H1 (cell line): ENCODE measurements around the gene DLST. TPM values are rescaled to one million over a fixed set of nuclear protein-coding genes. Genes with fewer than 3 reads are reported as not detected.
A peak's percentile ranks its signal among the peaks of the same experiment; 100 is the strongest.

Experiments used
- BACH1 ChIP-seq: IDR thresholded peaks from 2 replicates; pipeline ENCODE4 v1.6.1; 2012; ENCODE audit warnings: low read length, improper control_type of control experiment
- BRCA1 ChIP-seq: IDR thresholded peaks from 2 replicates; pipeline ENCODE4 v1.6.1; 2012; ENCODE audit warnings: low read depth, low read length, improper control_type of control experiment
- CHD1 ChIP-seq: IDR thresholded peaks from 2 replicates; pipeline ENCODE4 v1.6.1; 2012; ENCODE audit warnings: low read depth, low read length, improper control_type of control experiment
- CHD2 ChIP-seq: IDR thresholded peaks from 2 replicates; pipeline ENCODE4 v1.6.1; 2012; ENCODE audit warnings: low read length, improper control_type of control experiment
- EGR1 ChIP-seq: IDR thresholded peaks from 2 replicates; pipeline ENCODE4 v1.6.1; 2011; ENCODE audit warnings: low read depth, low read length, borderline replicate concordance
- GABPA ChIP-seq: IDR thresholded peaks from 2 replicates; pipeline ENCODE4 v1.6.1; 2011; ENCODE audit warnings: mild to moderate bottlenecking, low read length, moderate library complexity, borderline replicate concordance; ENCODE audit not compliant: insufficient read depth
- GTF2F1 ChIP-seq: IDR thresholded peaks from 2 replicates; pipeline ENCODE4 v1.6.1; 2012; ENCODE audit warnings: low read depth, low read length, improper control_type of control experiment, borderline replicate concordance
- HDAC2 ChIP-seq, 2 experiments: fragments of 300-600 bp in 1 of 2; sonication (generic) in 1 of 2; IDR thresholded peaks; 2 replicates each; pipeline ENCODE4 v1.6.1; 2011 to 2012; ENCODE audit warnings: low read depth in 2 of 2, low read length in 2 of 2, mild to moderate bottlenecking in 2 of 2, moderate library complexity in 2 of 2, borderline replicate concordance in 1 of 2, inconsistent platforms in 1 of 2
- HDAC6 ChIP-seq: IDR thresholded peaks from one replicate; pipeline ENCODE4 v1.7.1; 2012; ENCODE audit warnings: low read depth, mild to moderate bottlenecking, inconsistent platforms, low read length, moderate library complexity
- MAX ChIP-seq: IDR thresholded peaks from 2 replicates; pipeline ENCODE4 v1.6.1; 2012; ENCODE audit warnings: inconsistent platforms
- NANOG ChIP-seq: IDR thresholded peaks from 2 replicates; pipeline ENCODE4 v1.6.1; 2011; ENCODE audit warnings: low read length, low read depth, mild to moderate bottlenecking, inconsistent platforms; ENCODE audit not compliant: insufficient read depth, poor library complexity, severe bottlenecking
- POLR2A ChIP-seq, 2 experiments: IDR thresholded peaks; 1 replicate in 1 of 2; 2 replicates in 1 of 2; pipeline ENCODE4 v1.6.1; 2011; ENCODE audit warnings: low read depth in 2 of 2, low read length in 2 of 2, mild to moderate bottlenecking in 2 of 2; ENCODE audit errors: control extremely low read depth in 1 of 2
- SP1 ChIP-seq: IDR thresholded peaks from 2 replicates; pipeline ENCODE4 v1.6.1; 2011; ENCODE audit warnings: low read depth, low read length
- SP2 ChIP-seq: IDR thresholded peaks from 2 replicates; pipeline ENCODE4 v1.6.1; 2012; ENCODE audit warnings: mild to moderate bottlenecking, low read length, inconsistent platforms
- SP4 ChIP-seq: IDR thresholded peaks from 2 replicates; pipeline ENCODE4 v1.6.1; 2012; ENCODE audit warnings: low read length, inconsistent platforms
- SRF ChIP-seq: IDR thresholded peaks from 2 replicates; pipeline ENCODE4 v1.6.1; 2011; ENCODE audit warnings: mild to moderate bottlenecking, low read depth, low read length, moderate library complexity
- TBP ChIP-seq: IDR thresholded peaks from 2 replicates; pipeline ENCODE4 v1.6.1; 2011; ENCODE audit warnings: low read depth, low read length, improper control_type of control experiment
- TCF12 ChIP-seq: IDR thresholded peaks from 2 replicates; pipeline ENCODE4 v1.6.1; 2011; ENCODE audit warnings: low read depth, mild to moderate bottlenecking, low read length
- YY1 ChIP-seq: IDR thresholded peaks from 2 replicates; pipeline ENCODE4 v1.6.1; 2011; ENCODE audit warnings: low read depth, mild to moderate bottlenecking, low read length
- polyA plus RNA-seq, 7 experiments: library from polyadenylated mRNA; depleted of rRNA in 3 of 7; stranded (reverse) in 5 of 7; unstranded in 2 of 7; fragments of >200 nt in 5 of 7; fragments of 200-250 nt in 2 of 7; gene quantifications; 1 replicate in 5 of 7; 2 replicates in 1 of 7; 4 replicates in 1 of 7; pipeline versions ENCODE4 v1.2.1 to v1.2.3, GENCODE V29; 2011 to 2013; ENCODE audit warnings: missing spikeins in 2 of 7, mixed read lengths in 2 of 7
- total RNA-seq: library from RNA; stranded (reverse); fragmentation: NEBNext Ultra II Directional; extraction: Animal tissue kit (Norgen Biotek cat#: 25700); gene quantifications from 2 replicates; pipeline ENCODE4 v1.2.1, GENCODE V29; 2021

The DLST gene
- total and polyA plus RNA-seq, 2 of the 8 experiments (the other 6 are each of a cell fraction or from before 2014, with no cell fraction given), result 96.5 to 117 TPM

GRCh38 chr14:74905595-74906142 is 24.0 kb downstream of the DLST start (continued):
- no peak for TF ChIP-seq SP2
- no peak for TF ChIP-seq SP1
- no peak for TF ChIP-seq HDAC6
- TF ChIP-seq BACH1, result peak; percentile 92
- TF ChIP-seq EGR1, result no peak
- no peak for TF ChIP-seq GTF2F1
- peak; percentile 44; the same call in 1 of the 2 replicates for TF ChIP-seq GABPA
- TF ChIP-seq SRF, result no peak
- no peak for TF ChIP-seq NANOG
- TF ChIP-seq HDAC2 (IDR thresholded peaks at IDR 0.05; ENCODE audit: borderline replicate concordance in 1 of 2, low read depth in 2 of 2, low read length in 2 of 2), result peak; percentile 91 to 97
- TF ChIP-seq CHD2, result no peak
- no peak for TF ChIP-seq TBP
- TF ChIP-seq CHD1, result no peak
- TF ChIP-seq SP4, result no peak
- peak in 1 of 2 experiments; percentile 57; a peak in 1 of 3 replicates for TF ChIP-seq POLR2A (IDR thresholded peaks at IDR 0.05; ENCODE audit: control extremely low read depth in 1 of 2, low read depth in 2 of 2, low read length in 2 of 2)
- TF ChIP-seq TCF12, result no peak
- peak; percentile 99 for TF ChIP-seq MAX
- TF ChIP-seq YY1, result no peak
- TF ChIP-seq BRCA1, result no peak
